Endothelial cell (in vitro differentiated cells): ENCODE measurements around the gene CYP2U1. TPM values are rescaled to one million over a fixed set of nuclear protein-coding genes. Genes with fewer than 3 reads are reported as not detected.

Source experiments
- DNase-seq: peaks from one replicate; pipeline ENCODE4 v3.0.0; 2021; ENCODE audit warnings: low spot score
- H3K27ac Mint-ChIP-seq: one replicate; pipeline ENCODE4 v1.8.0; 2021; ENCODE audit warnings: mixed read lengths, inconsistent platforms; ENCODE audit not compliant: unreplicated experiment
- H3K27me3 Mint-ChIP-seq: one replicate; pipeline ENCODE4 v1.8.0; 2021; ENCODE audit warnings: mild to moderate bottlenecking, moderate library complexity, mixed read lengths, inconsistent platforms; ENCODE audit not compliant: unreplicated experiment
- H3K36me3 Mint-ChIP-seq: one replicate; pipeline ENCODE4 v1.8.0; 2021; ENCODE audit warnings: mild to moderate bottlenecking, low read depth, mixed read lengths, inconsistent platforms; ENCODE audit not compliant: unreplicated experiment
- H3K4me1 Mint-ChIP-seq: one replicate; pipeline ENCODE4 v1.8.0; 2021; ENCODE audit warnings: mild to moderate bottlenecking, mixed read lengths, inconsistent platforms; ENCODE audit not compliant: unreplicated experiment
- H3K4me3 Mint-ChIP-seq: one replicate; pipeline ENCODE4 v1.8.0; 2021; ENCODE audit warnings: mild to moderate bottlenecking, mixed read lengths, inconsistent platforms; ENCODE audit not compliant: unreplicated experiment
- H3K9me3 Mint-ChIP-seq: one replicate; pipeline ENCODE4 v1.8.0; 2021; ENCODE audit warnings: mixed read lengths, inconsistent platforms; ENCODE audit not compliant: unreplicated experiment
- total RNA-seq: library from RNA; stranded (reverse); fragmentation: NEBNext Ultra II Directional; extraction: Animal tissue kit (Norgen Biotek cat#: 25700); gene quantifications from one replicate; pipeline ENCODE4 v1.2.1, GENCODE V29; 2021; ENCODE audit not compliant: unreplicated experiment
- TF ChIP-seq, protein P1 (sequence below): fragments of 200-600 bp; sonication (generic); IDR thresholded peaks from one replicate; pipeline ENCODE4 v1.5.0; 2021; ENCODE audit warnings: antibody characterized with exemption; ENCODE audit not compliant: unreplicated experiment

The CYP2U1 gene
- total RNA-seq, 1 donor from 2014 or later = 3.1 TPM

DNA sequence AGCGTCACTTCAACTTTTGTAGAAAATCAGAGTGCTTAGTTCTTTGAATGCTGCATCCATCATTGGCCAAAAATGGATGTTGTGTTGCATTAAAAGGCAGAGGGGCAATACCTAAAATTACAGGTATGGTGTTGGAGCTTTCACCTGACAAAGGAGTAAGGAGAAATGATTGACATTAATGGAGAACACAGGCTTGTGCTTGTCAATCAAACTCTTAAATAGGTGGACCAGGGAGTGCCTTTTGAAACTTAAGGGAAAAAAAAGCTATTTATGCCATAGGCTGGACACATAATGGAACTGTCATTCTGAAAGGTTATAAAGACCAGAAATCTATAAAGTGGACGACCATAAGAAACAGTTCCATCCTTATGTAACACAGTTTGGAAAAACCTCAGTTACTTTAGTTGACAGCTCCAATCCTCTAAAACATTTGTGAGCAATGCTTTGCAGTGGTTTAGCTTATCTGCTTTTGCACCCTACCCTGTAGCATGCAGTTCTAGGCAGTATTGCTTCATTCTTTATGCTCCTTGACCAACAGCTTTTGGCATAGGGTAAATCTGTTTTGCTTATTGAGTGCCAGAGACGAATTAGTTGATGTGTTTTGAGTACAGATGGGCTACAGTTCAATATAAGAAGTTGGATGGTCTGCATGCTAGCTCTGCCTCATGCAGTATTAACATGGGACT lies 60.7 kb downstream of the CYP2U1 start:
- Mint-ChIP-seq H3K4me3 (no peak overlapping the region), H3K4me1 (peaks cover 15% of the 10 kb centered on the region), H3K9me3 (no peaks in the 10 kb centered on the region), H3K27me3 (no peaks in the 10 kb centered on the region), H3K36me3 (no peaks in the 10 kb centered on the region), H3K27ac (no peak overlapping the region)
- TF ChIP-seq, protein P1, sequence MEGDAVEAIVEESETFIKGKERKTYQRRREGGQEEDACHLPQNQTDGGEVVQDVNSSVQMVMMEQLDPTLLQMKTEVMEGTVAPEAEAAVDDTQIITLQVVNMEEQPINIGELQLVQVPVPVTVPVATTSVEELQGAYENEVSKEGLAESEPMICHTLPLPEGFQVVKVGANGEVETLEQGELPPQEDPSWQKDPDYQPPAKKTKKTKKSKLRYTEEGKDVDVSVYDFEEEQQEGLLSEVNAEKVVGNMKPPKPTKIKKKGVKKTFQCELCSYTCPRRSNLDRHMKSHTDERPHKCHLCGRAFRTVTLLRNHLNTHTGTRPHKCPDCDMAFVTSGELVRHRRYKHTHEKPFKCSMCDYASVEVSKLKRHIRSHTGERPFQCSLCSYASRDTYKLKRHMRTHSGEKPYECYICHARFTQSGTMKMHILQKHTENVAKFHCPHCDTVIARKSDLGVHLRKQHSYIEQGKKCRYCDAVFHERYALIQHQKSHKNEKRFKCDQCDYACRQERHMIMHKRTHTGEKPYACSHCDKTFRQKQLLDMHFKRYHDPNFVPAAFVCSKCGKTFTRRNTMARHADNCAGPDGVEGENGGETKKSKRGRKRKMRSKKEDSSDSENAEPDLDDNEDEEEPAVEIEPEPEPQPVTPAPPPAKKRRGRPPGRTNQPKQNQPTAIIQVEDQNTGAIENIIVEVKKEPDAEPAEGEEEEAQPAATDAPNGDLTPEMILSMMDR = no peak
- no peak for DNase-seq

DNA sequence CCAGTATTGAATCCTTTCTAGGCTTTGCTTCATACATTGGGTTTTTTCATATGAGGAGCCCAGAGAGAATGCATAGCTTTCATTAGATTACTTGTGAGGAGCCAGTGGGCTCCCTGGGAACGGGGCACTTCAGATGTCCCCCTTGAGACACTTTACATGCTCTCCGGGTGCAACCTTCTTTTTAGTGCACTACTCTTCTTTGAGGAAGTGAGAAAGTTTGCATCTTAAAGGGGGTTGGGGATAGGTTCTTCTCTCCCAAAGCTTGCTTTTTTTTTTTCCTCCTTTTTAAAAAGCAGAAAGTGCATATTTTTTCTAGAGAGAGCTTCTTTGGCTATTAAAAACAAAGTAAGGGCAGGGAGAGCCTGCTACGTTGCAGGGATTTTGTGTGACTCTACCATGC lies 62.6 kb downstream of the CYP2U1 start:
- Mint-ChIP-seq H3K36me3 (no peaks in the 10 kb centered on the region), H3K4me3 (no peak overlapping the region), H3K9me3 (no peaks in the 10 kb centered on the region), H3K27me3 (no peaks in the 10 kb centered on the region), H3K4me1 (peaks cover 11% of the 10 kb centered on the region), H3K27ac (no peak overlapping the region)
- no peak for DNase-seq
- TF ChIP-seq, protein P1 = no peak

DNA sequence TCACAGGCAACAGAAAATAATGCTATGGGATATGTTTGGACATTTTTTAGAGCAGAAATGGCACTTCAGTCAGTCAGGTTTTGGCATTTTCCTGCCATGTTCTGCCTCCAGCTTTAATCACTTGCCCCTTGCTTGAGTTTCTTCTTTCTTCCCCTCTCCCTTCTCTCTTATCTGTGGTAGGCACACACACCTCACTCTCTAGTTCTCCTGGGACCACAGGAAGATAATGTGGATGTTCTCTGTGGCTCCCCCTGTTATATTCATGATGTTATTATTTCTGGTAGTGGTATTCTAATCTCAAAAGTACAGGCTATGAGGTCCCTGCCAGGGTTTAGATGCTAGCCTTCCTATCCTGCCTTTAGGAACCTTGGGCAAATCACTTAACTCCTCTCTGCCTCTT lies 63.5 kb downstream of the CYP2U1 start:
- no peaks in the 10 kb centered on the region for H3K9me3 Mint-ChIP-seq
- H3K4me1 Mint-ChIP-seq = peaks cover 7% of the 10 kb centered on the region
- no peaks in the 10 kb centered on the region for H3K27me3 Mint-ChIP-seq
- H3K27ac Mint-ChIP-seq = no peak overlapping the region
- TF ChIP-seq, protein P1 = no peak
- no peaks in the 10 kb centered on the region for H3K36me3 Mint-ChIP-seq
- DNase-seq = no peak
- H3K4me3 Mint-ChIP-seq = no peak overlapping the region

DNA sequence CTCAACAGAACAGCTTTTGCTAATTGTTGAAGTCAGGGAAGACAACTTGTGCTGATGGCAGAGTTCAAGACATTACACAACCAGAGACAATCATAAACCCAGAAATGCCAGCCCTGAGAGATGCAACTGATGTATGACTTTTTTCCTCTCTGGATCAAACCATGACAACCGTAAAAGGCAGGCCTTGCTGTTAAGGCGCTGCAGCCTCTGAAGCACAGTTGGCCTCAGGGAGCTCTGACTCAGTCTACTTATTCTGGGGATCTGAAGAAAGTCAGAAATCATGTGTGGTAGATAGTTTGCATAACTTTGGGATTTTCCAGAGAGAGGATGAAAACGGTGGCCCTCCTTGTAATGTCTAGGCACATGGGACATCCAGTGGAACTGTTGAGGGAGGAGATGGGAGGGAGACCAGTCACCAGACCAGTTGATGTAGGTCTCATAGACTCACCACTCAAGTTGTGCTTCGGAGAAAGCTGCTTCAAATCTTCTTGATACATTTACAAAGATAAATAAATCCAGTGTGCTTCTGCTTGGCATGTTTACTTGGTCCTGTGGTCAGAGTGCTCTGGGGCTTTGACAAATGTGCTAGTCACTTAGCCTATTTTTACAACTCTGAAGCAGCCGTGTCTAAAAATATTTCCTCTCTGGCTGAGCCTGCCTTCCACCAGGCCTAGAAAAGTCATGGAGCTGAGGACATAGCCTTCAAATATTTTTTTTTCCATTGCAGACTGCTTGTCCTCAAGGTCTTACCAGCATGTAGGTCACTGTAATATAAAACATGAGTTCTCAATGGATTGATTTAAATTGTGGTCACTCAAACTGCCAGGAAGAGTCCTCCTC lies 65.8 kb downstream of the CYP2U1 start:
- H3K27ac Mint-ChIP-seq = no peak overlapping the region
- no peaks in the 10 kb centered on the region for H3K36me3 Mint-ChIP-seq

More for the DNA sequence above, 65.8 kb downstream of the CYP2U1 start:
- no peaks in the 10 kb centered on the region for H3K9me3 Mint-ChIP-seq
- peaks cover 7% of the 10 kb centered on the region for H3K4me1 Mint-ChIP-seq
- DNase-seq = no peak
- H3K4me3 Mint-ChIP-seq = no peak overlapping the region
- TF ChIP-seq, protein P1 = no peak
- H3K27me3 Mint-ChIP-seq = no peaks in the 10 kb centered on the region
